Endothelial cell of umbilical vein (primary cell): ENCODE measurements around the gene TMEM135. TPM values are rescaled to one million over a fixed set of nuclear protein-coding genes. Genes with fewer than 3 reads are reported as not detected.

Source experiments
- BruUV-seq: library from RNA; stranded (reverse); fragments of 400-500 nt; replicated peaks from 2 replicates; lab custom pipeline; 2021; lab: Mats Ljungman, UMichigan
- CTCF ChIA-PET: fragments of 300-600, 350-600 bp; sonication (Branson Sonifier 250); formaldehyde crosslinking; loops from one replicate; lab custom pipeline; 2021; ENCODE audit warnings: antibody characterized with exemption, inconsistent platforms; lab: Charles Lee
- POLR2A ChIA-PET: fragments of 300-600, 350-600 bp; sonication (Branson Sonifier 250); formaldehyde crosslinking; loops from one replicate; lab custom pipeline; 2021; ENCODE audit warnings: antibody characterized with exemption, inconsistent platforms; lab: Charles Lee
- DNase-seq: peaks from one replicate; pipeline ENCODE4 v3.0.0-alpha.2; 2011; ENCODE audit warnings: low read depth, low spot score
- FAIRE-seq: peaks from 2 replicates; lab custom pipeline; 2011; peaks lifted over from hg19 to GRCh38; lab: Jason Lieb, UNC
- H2AFZ ChIP-seq: 2 replicates; pipeline ENCODE4 v1.6.0; 2012; ENCODE audit warnings: low read depth, low read length, control low read depth, inconsistent platforms
- H3K27ac ChIP-seq: 2 replicates; pipeline ENCODE4 v1.5.1; 2011; ENCODE audit warnings: low read depth, mild to moderate bottlenecking, control low read depth, low read length, moderate library complexity; ENCODE audit not compliant: insufficient read depth
- H3K27me3 ChIP-seq, 2 experiments: 2 replicates each; pipeline versions ENCODE4 v1.6.0 to v1.6.1; 2011; ENCODE audit warnings: low read length in 2 of 2, mixed read lengths in 1 of 2; ENCODE audit not compliant: control insufficient read depth in 2 of 2, insufficient read depth in 2 of 2
- H3K36me3 ChIP-seq, 2 experiments: 2 replicates in 1 of 2; 3 replicates in 1 of 2; pipeline ENCODE4 v1.5.1; 2011; ENCODE audit warnings: low read length in 2 of 2, mild to moderate bottlenecking in 1 of 2, moderate library complexity in 1 of 2; ENCODE audit not compliant: control insufficient read depth in 2 of 2, insufficient read depth in 2 of 2; ENCODE audit errors: extremely low read depth in 1 of 2
- H3K4me1 ChIP-seq: 3 replicates; pipeline ENCODE4 v1.5.1; 2011; ENCODE audit warnings: mild to moderate bottlenecking, low read length; ENCODE audit not compliant: control insufficient read depth, insufficient read depth; ENCODE audit errors: extremely low read depth
- H3K4me2 ChIP-seq: 2 replicates; pipeline ENCODE4 v1.6.1; 2011; ENCODE audit warnings: low read length, control low read depth, mixed read lengths; ENCODE audit not compliant: insufficient read depth
- H3K4me3 ChIP-seq, 3 experiments: fragments of 200-600 bp in 1 of 3; sonication (generic), shearing (Covaris generic) in 1 of 3; replicated peaks in 1 of 3; 2 replicates each; pipeline ENCODE4 v1.5.1; 2011 to 2016; ENCODE audit warnings: control low read depth in 3 of 3, low read length in 3 of 3, mild to moderate bottlenecking in 2 of 3, inconsistent platforms in 1 of 3, low read depth in 1 of 3, moderate library complexity in 1 of 3; ENCODE audit not compliant: insufficient read depth in 1 of 3
- H3K79me2 ChIP-seq: 2 replicates; pipeline ENCODE4 v1.6.0; 2012; ENCODE audit warnings: low read length, inconsistent platforms; ENCODE audit not compliant: control insufficient read depth, insufficient read depth
- H3K9ac ChIP-seq: replicated peaks from 2 replicates; pipeline ENCODE3; 2011; ENCODE audit warnings: low read length, control low read depth; ENCODE audit not compliant: insufficient read depth; ENCODE audit errors: extremely low read depth
- H3K9me1 ChIP-seq: replicated peaks from 3 replicates; pipeline ENCODE4 v1.6.0; 2011; ENCODE audit warnings: mild to moderate bottlenecking, low read length; ENCODE audit not compliant: control insufficient read depth, insufficient read depth; ENCODE audit errors: extremely low read depth
- H3K9me3 ChIP-seq: replicated peaks from 2 replicates; pipeline ENCODE4 v1.5.1; 2012; ENCODE audit warnings: low read length, inconsistent platforms; ENCODE audit not compliant: control insufficient read depth, insufficient read depth
- H4K20me1 ChIP-seq: replicated peaks from 2 replicates; pipeline ENCODE3; 2011; ENCODE audit warnings: mild to moderate bottlenecking, low read length; ENCODE audit not compliant: control insufficient read depth, insufficient read depth; ENCODE audit errors: extremely low read depth
- EZH2 ChIP-seq: IDR thresholded peaks from 2 replicates; pipeline ENCODE4 v1.6.1; 2012; ENCODE audit warnings: borderline replicate concordance, low read depth, mild to moderate bottlenecking, moderate library complexity, low read length, inconsistent platforms; ENCODE audit not compliant: severe bottlenecking
- FOS ChIP-seq: IDR thresholded peaks from 2 replicates; pipeline ENCODE4 v1.6.1; 2011; ENCODE audit warnings: mild to moderate bottlenecking, low read length, moderate library complexity, borderline replicate concordance; ENCODE audit not compliant: insufficient read depth
- GATA2 ChIP-seq: IDR thresholded peaks from 2 replicates; pipeline ENCODE4 v1.7.0; 2011; ENCODE audit warnings: low read depth, mild to moderate bottlenecking, moderate library complexity, mixed read lengths, low read length; ENCODE audit not compliant: insufficient read length, insufficient read depth
- JUN ChIP-seq: IDR thresholded peaks from 2 replicates; pipeline ENCODE4 v1.6.1; 2011; ENCODE audit warnings: borderline replicate concordance, low read depth; ENCODE audit not compliant: insufficient read length, insufficient read depth
- MYC ChIP-seq: IDR thresholded peaks from one replicate; pipeline ENCODE4 v1.6.1; 2011; ENCODE audit warnings: mild to moderate bottlenecking, low read depth, low read length
- POLR2A ChIP-seq: IDR thresholded peaks from 2 replicates; pipeline ENCODE4 v1.6.1; 2012; ENCODE audit warnings: low read depth, mild to moderate bottlenecking, control low read depth, low read length
- POLR2AphosphoS5 ChIP-seq: IDR thresholded peaks from 2 replicates; pipeline ENCODE4 v1.6.1; 2012; ENCODE audit warnings: low read depth, mild to moderate bottlenecking, control low read depth, low read length, moderate library complexity; ENCODE audit not compliant: insufficient read depth
- dilution Hi-C: fragments of 300-500 bp; cut with MboI; formaldehyde crosslinking; loops from one replicate; pipeline ENCODE4 v1.15.0; 2019; ENCODE audit warnings: low sequenced_read_pairs; ENCODE audit not compliant: extremely low pct_ligation_motif_present
- intact Hi-C: fragments of 100-400 bp; cut with micrococcal nuclease; formaldehyde crosslinking; loops from one replicate; pipeline ENCODE4 v1.10.0; 2022
- polyA plus RNA-seq, 4 experiments: library from polyadenylated mRNA; depleted of rRNA in 3 of 4; stranded (reverse) in 3 of 4; unstranded in 1 of 4; fragments of >200 nt; gene quantifications; 2 replicates each; pipeline versions ENCODE4 v1.2.1 to v1.2.3, GENCODE V29; 2011 to 2012; ENCODE audit warnings: missing spikeins in 1 of 4
- total RNA-seq: library from RNA; stranded (reverse); gene quantifications from 2 replicates; pipeline ENCODE4 v1.2.3, GENCODE V29; 2021
- TF ChIP-seq, protein P1 (sequence below): IDR thresholded peaks from 2 replicates; pipeline ENCODE4 v1.6.1; 2011; ENCODE audit not compliant: insufficient read depth, insufficient read length
- TF ChIP-seq, protein P2 (sequence below), 2 donors: IDR thresholded peaks; 1 replicate in 1 of 2; 2 replicates in 1 of 2; pipeline ENCODE4 v1.5.1; 2011; ENCODE audit warnings: low read length in 2 of 2, mild to moderate bottlenecking in 2 of 2, moderate library complexity in 2 of 2, control low read depth in 1 of 2, inconsistent platforms in 1 of 2, low read depth in 1 of 2; ENCODE audit not compliant: insufficient read depth in 1 of 2; ENCODE audit errors: extremely low read depth in 1 of 2

TMEM135 gene
- total and polyA plus RNA-seq, 2 donors (not counting 3 experiments of a cell fraction or from before 2014, with no cell fraction given), result 12.3 to 33.2 TPM

DNA sequence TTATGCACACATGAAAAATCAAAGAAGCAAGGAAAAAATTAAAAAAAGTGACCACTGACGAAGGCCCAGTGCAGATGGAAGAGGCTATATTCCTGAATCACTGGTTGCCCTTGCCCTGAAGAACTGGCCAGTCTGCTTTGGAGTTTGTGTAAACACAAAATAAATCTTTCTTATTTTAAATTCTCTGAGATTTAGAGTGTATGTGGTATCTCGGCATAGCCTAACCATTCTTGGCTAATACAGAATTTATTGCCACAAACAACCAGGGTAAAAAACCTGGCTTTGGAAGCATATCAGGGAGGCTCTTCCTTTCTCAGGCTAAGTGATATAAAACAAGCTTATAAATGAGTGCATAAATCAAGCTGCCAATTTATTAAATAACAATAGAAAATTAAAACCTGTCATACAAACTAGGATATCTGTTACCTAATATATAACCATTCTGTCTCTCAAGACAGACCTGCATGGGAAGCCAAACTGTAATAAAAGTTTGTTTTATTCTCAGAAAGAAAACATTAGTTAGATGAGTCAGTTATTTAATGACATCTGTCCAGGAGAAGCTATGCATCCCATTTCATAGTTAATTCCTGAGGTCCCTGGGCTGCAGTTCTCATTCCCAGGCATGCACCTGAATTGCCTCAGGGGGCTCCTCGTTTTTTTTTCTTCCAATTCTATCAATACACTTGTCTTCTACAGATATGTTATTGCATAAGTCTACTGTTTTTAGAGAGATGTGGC, 6.1 kb upstream of the TMEM135 start:
- no peaks in the 10 kb centered on the region for H3K36me3 ChIP-seq
- dilution Hi-C loops, result no loop called here
- H3K27me3 ChIP-seq, result no peaks in the 10 kb centered on the region
- ChIA-PET CTCF (interaction anchor here (0.6 to 1.3 kb wide), 4 partner anchors 9 to 240 kb away, joined by 3 to 6 read pairs (median 6); no protein-coding TSS in a partner anchor), POLR2A (no interaction called here)
- BruUV-seq, result no TSS peak
- intact Hi-C loops, result no loop called here
- no peak overlapping the region for H3K27ac ChIP-seq
- no peaks in the 10 kb centered on the region for H4K20me1 ChIP-seq
- no peaks in the 10 kb centered on the region for H3K4me1 ChIP-seq
- TF ChIP-seq POLR2AphosphoS5 (no peak), FOS (no peak), MYC (no peak)
- H3K9ac ChIP-seq, result no peak overlapping the region
- H3K9me1 ChIP-seq, result no peaks in the 10 kb centered on the region
- no peak overlapping the region for H2AFZ ChIP-seq
- H3K9me3 ChIP-seq, result no peaks in the 10 kb centered on the region
- H3K4me2 ChIP-seq, result no peak overlapping the region
- H3K79me2 ChIP-seq, result no peaks in the 10 kb centered on the region
- FAIRE-seq (no peak), DNase-seq (no peak)
- H3K4me3 ChIP-seq, result no peak overlapping the region

DNA sequence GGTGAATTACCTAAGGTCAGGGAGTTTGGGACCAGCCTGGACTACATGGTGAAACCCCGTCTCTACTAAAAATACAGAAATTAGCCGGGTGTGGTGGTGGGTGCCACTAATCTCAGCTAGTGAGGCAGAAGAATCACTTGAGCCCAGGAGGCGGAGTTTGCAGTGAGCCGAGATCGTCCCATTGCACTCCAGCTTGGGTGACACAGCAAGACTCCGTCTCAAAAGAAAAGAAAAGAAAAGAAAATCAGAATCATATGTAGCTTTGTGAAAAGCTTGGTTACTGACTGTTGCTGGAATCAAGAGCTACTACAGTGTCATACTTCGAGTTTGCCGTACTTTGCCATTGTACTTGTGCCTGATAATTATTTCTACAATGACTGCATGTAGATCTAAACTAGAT, 4.2 kb upstream of the TMEM135 start:
- Histone ChIP-seq H3K9me3 (no peaks in the 10 kb centered on the region), H4K20me1 (no peaks in the 10 kb centered on the region), H3K79me2 (peaks cover 6% of the 10 kb centered on the region), H3K27ac (no peak overlapping the region), H3K4me3 (no peak overlapping the region), H3K27me3 (no peaks in the 10 kb centered on the region), H3K9ac (no peak overlapping the region), H3K4me2 (no peak overlapping the region), H3K4me1 (peaks cover 1% of the 10 kb centered on the region), H2AFZ (no peak overlapping the region), H3K9me1 (no peaks in the 10 kb centered on the region), H3K36me3 (no peaks in the 10 kb centered on the region)
- ChIA-PET CTCF (no interaction called here), POLR2A (interaction anchor here (0.7 kb wide), 1 partner anchor 137 kb away, joined by 4 read pairs; no protein-coding TSS in a partner anchor)
- FAIRE-seq (no peak), DNase-seq (no peak)
- dilution Hi-C loops (no loop called here), intact Hi-C loops (no loop called here)
- BruUV-seq, result no TSS peak
- no peak for TF ChIP-seq JUN
- TF ChIP-seq, protein P1, sequence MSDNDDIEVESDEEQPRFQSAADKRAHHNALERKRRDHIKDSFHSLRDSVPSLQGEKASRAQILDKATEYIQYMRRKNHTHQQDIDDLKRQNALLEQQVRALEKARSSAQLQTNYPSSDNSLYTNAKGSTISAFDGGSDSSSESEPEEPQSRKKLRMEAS, result no peak
- TF ChIP-seq POLR2AphosphoS5, result no peak
- no peak for TF ChIP-seq MYC
- TF ChIP-seq GATA2, result no peak
- no peak for TF ChIP-seq FOS
- TF ChIP-seq EZH2, result no peak
- no peak for TF ChIP-seq POLR2A
- TF ChIP-seq, protein P2, sequence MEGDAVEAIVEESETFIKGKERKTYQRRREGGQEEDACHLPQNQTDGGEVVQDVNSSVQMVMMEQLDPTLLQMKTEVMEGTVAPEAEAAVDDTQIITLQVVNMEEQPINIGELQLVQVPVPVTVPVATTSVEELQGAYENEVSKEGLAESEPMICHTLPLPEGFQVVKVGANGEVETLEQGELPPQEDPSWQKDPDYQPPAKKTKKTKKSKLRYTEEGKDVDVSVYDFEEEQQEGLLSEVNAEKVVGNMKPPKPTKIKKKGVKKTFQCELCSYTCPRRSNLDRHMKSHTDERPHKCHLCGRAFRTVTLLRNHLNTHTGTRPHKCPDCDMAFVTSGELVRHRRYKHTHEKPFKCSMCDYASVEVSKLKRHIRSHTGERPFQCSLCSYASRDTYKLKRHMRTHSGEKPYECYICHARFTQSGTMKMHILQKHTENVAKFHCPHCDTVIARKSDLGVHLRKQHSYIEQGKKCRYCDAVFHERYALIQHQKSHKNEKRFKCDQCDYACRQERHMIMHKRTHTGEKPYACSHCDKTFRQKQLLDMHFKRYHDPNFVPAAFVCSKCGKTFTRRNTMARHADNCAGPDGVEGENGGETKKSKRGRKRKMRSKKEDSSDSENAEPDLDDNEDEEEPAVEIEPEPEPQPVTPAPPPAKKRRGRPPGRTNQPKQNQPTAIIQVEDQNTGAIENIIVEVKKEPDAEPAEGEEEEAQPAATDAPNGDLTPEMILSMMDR (IDR thresholded peaks at IDR 0.05; ENCODE audit: extremely low read depth in 1 of 2, insufficient read depth in 1 of 2, low read depth in 1 of 2, low read length in 2 of 2), result no peak
